ENCODE data around the gene GALNT10. TPM values are rescaled to one million over a fixed set of nuclear protein-coding genes. Genes with fewer than 3 reads are reported as not detected.

The GALNT10 gene
- total RNA-seq, 2 donors from 2014 or later = 21.7 to 27.1 TPM

DNA sequence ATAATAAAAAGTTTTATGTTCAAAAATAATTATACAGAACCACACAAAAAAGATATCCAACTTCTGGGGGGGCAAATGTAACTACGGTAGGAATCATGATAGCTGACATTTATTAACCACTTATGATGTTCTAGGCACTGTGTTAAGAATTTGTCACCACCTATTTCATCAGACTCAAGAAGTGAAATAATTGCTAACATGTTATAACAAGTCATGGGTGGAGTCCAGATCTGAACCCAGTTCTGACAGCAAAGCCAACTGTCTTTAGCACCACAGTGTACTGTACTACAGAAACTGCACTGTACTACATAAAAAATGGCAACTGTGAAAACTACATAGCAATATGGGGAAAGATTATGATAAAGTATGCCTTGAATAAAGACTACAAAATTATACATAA, 252.3 kb downstream of the GALNT10 start:
- Histone ChIP-seq H3K27me3 (replicated peaks; ENCODE audit: insufficient read depth) (no peaks in the 10 kb centered on the region), H3K36me3 (peaks cover 0 to 8% of the 10 kb centered on the region in 2 donors), H3K4me3 (no peak overlapping the region), H3K9me3 (no peaks in the 10 kb centered on the region), H3K4me1 (replicated peaks) (no peaks in the 10 kb centered on the region), H3K27ac (no peak overlapping the region)
- TF ChIP-seq, protein P1, sequence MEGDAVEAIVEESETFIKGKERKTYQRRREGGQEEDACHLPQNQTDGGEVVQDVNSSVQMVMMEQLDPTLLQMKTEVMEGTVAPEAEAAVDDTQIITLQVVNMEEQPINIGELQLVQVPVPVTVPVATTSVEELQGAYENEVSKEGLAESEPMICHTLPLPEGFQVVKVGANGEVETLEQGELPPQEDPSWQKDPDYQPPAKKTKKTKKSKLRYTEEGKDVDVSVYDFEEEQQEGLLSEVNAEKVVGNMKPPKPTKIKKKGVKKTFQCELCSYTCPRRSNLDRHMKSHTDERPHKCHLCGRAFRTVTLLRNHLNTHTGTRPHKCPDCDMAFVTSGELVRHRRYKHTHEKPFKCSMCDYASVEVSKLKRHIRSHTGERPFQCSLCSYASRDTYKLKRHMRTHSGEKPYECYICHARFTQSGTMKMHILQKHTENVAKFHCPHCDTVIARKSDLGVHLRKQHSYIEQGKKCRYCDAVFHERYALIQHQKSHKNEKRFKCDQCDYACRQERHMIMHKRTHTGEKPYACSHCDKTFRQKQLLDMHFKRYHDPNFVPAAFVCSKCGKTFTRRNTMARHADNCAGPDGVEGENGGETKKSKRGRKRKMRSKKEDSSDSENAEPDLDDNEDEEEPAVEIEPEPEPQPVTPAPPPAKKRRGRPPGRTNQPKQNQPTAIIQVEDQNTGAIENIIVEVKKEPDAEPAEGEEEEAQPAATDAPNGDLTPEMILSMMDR (IDR thresholded peaks at IDR 0.05) = no peak
- TF ChIP-seq POLR2A (IDR thresholded peaks at IDR 0.05) = no peak
- no peak for TF ChIP-seq POLR2AphosphoS5 (IDR thresholded peaks at IDR 0.05)
- no peak for DNase-seq (ENCODE audit: low spot score)
- intact Hi-C loops (cut with DNase I) = no loop called here
- 82% methylated on average over 1 of the region's 1 CpG for WGBS

DNA sequence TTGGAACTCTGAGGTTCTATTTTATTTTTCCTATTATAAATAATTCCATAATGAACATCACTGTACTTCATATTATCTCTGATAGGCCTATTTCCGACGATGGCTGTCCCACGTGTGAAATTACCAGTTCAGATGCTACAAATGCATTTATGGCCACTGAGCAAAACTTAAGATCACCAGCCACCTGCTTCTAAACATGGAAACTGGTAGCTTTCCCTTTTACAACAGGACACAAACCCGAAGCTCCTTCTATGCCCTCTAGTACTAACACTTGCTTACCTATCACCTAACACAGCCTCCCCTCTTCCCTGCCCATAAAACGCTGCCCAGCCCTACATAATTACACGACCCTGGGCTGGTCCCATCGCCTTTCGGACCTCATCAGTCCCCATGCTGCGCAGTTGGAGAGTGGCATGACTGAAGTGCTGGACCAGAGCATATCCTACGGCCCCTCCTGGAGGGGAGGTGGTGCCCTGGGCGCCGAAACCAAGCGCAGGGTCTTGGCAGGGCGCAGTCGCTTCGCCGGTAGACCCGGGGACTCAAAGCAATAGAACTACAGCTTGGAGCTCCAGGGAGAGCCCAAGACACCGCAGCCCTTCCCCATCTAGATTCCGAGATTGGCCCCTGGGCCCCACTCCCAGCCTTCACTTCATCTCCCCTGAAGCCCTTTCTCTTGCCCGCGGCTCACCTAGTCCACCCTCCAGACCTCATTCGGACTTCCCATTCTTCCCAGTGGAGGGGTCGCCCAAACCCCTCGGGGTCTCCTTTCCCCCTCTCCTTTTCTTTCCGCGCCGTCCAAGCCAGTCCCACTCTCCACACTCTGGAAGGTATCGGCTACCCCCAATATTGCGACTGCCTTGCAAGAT, 254.3 kb downstream of the GALNT10 start:
- intact Hi-C loops (cut with DNase I) = no loop called here

GRCh38 chr5:154445422-154446194, 255.1 kb downstream of the GALNT10 start, which contains the start of gene SAP30L:
Gene SAP30L, plus strand, starts transcription at chr5:154445997. Its CDS starts 608 bp downstream, at chr5:154446605.
- H3K9me3 ChIP-seq = no peaks in the 10 kb centered on the region
- peak; percentile 89 for TF ChIP-seq POLR2A (IDR thresholded peaks at IDR 0.05)
- peak; percentile 97 for TF ChIP-seq POLR2AphosphoS5 (IDR thresholded peaks at IDR 0.05)
- TF ChIP-seq, protein P1 (IDR thresholded peaks at IDR 0.05) = peak in 1 of 4 experiments; percentile 25
- peak within 1 kb of the TSS; percentile 83 to 87 for H3K4me3 ChIP-seq
- DNase-seq (ENCODE audit: low spot score) = peak; percentile 94
- intact Hi-C loops (cut with DNase I) = no loop called here
- no peaks in the 10 kb centered on the region for H3K27me3 ChIP-seq (replicated peaks; ENCODE audit: insufficient read depth)
- H3K36me3 ChIP-seq = peaks cover 0 to 8% of the 10 kb centered on the region in 2 donors
- H3K4me1 ChIP-seq (replicated peaks) = no peaks in the 10 kb centered on the region
- H3K27ac ChIP-seq = peak within 1 kb of the TSS; percentile 75 to 77
- under 1% methylated on average over 60 of the region's 70 CpGs for WGBS

More for the DNA sequence above, 254.3 kb downstream of the GALNT10 start:
- H3K27me3 ChIP-seq (replicated peaks; ENCODE audit: insufficient read depth) = no peaks in the 10 kb centered on the region
- no peaks in the 10 kb centered on the region for H3K9me3 ChIP-seq
- TF ChIP-seq POLR2AphosphoS5 (IDR thresholded peaks at IDR 0.05) (no peak), POLR2A (IDR thresholded peaks at IDR 0.05) (no peak)
- TF ChIP-seq, protein P1 (IDR thresholded peaks at IDR 0.05) = no peak
- 8% methylated on average over 30 of the region's 30 CpGs for WGBS
- H3K4me3 ChIP-seq = peak overlapping the region; percentile 83 to 87
- H3K27ac ChIP-seq = peak overlapping the region in 1 of 2 donors; percentile 77
- H3K4me1 ChIP-seq (replicated peaks) = no peaks in the 10 kb centered on the region
- peaks cover 0 to 8% of the 10 kb centered on the region in 2 donors for H3K36me3 ChIP-seq
- no peak for DNase-seq (ENCODE audit: low spot score)

DNA sequence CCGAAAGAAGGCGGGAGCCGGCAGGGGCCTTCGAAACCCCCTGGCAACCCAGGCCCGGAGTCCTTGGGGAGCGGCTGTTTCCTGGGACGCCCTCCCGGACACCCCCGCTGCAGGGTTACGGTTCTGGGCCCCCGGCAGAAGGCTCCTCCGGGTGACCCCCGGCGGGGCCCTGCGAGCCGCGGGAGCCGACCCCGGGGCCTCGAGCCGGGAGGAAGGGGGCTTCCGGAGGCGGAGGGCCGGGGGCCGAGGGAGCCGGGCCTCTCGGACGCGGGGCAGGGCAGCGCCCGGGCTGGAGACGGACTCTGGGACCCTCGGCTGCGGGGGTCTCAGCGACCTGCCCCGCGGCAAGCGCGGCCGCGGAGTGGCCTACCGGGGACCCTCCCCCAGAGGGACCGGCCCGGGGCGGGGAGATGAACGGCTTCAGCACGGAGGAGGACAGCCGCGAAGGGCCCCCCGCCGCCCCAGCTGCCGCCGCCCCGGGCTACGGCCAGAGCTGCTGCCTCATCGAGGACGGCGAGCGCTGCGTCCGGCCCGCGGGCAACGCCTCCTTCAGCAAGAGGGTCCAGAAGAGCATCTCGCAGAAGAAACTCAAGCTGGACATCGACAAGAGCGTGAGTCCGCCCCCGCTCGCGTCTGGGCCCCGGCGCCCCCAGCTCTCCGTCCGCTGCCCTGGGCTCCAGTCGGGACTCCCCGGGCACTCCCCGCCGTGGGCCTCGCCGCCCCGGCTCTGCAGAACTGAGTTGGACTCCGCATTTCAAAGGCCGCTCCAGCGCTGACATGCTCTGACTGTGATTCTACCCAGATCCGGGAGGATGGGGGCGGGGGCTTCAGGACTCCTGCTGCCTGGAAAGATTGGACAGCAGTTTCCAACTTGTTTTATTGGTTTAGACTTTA, 255.9 kb downstream of the GALNT10 start:
- peak; percentile 43 for DNase-seq (ENCODE audit: low spot score)

More for the DNA sequence above, 255.9 kb downstream of the GALNT10 start:
- H3K4me1 ChIP-seq (replicated peaks) = no peaks in the 10 kb centered on the region
- no peak for TF ChIP-seq POLR2A (IDR thresholded peaks at IDR 0.05)
- no peak for TF ChIP-seq POLR2AphosphoS5 (IDR thresholded peaks at IDR 0.05)
- TF ChIP-seq, protein P1 (IDR thresholded peaks at IDR 0.05) = no peak
- under 1% methylated on average over 78 of the region's 87 CpGs for WGBS
- peak overlapping the region; percentile 75 to 77 for H3K27ac ChIP-seq
- peak overlapping the region; percentile 83 to 87 for H3K4me3 ChIP-seq
- no peaks in the 10 kb centered on the region for H3K9me3 ChIP-seq
- intact Hi-C loops (cut with DNase I) = no loop called here
- H3K36me3 ChIP-seq = peaks cover 0 to 6% of the 10 kb centered on the region in 2 donors
- H3K27me3 ChIP-seq (replicated peaks; ENCODE audit: insufficient read depth) = no peaks in the 10 kb centered on the region
